IPS-20b (cell line): ENCODE results near the gene ROCK2.

Experiments
- H3K27ac ChIP-seq: one replicate; pipeline ENCODE4 v1.5.1; 2013; ENCODE audit warnings: low read length
- H3K27me3 ChIP-seq: 2 replicates; pipeline ENCODE4 v1.6.1; 2013; ENCODE audit warnings: mild to moderate bottlenecking, low read length, inconsistent platforms; ENCODE audit not compliant: insufficient read depth
- H3K36me3 ChIP-seq: 2 replicates; pipeline ENCODE4 v1.6.1; 2013; ENCODE audit warnings: low read depth, mild to moderate bottlenecking, inconsistent platforms, low read length, moderate library complexity; ENCODE audit not compliant: insufficient read depth
- H3K4me1 ChIP-seq: 2 replicates; pipeline ENCODE4 v1.6.1; 2013; ENCODE audit warnings: mild to moderate bottlenecking, control low read depth, inconsistent platforms, low read length, moderate library complexity; ENCODE audit not compliant: insufficient read depth
- H3K4me3 ChIP-seq: 2 replicates; pipeline ENCODE4 v1.5.1; 2013; ENCODE audit warnings: mild to moderate bottlenecking, low read length, inconsistent platforms
- H3K9ac ChIP-seq: 2 replicates; pipeline ENCODE4 v1.6.1; 2013; ENCODE audit warnings: low read depth, mild to moderate bottlenecking, inconsistent platforms, low read length, moderate library complexity
- H3K9me3 ChIP-seq: 2 replicates; pipeline ENCODE4 v1.6.1; 2013; ENCODE audit warnings: mild to moderate bottlenecking, low read depth, low read length, inconsistent platforms; ENCODE audit not compliant: insufficient read depth

Gene ROCK2

GRCh38 chr2:11154923-11155380 is 189.5 kb downstream of the ROCK2 start:
- Histone ChIP-seq H3K4me1 (peaks cover 5% of the 10 kb centered on the region), H3K27me3 (peaks cover 36% of the 10 kb centered on the region), H3K36me3 (no peaks in the 10 kb centered on the region), H3K9ac (peak overlapping the region; percentile 70), H3K9me3 (no peaks in the 10 kb centered on the region), H3K4me3 (peak overlapping the region; percentile 78), H3K27ac (no peak overlapping the region)

GRCh38 chr2:11154016-11154922 is 190.2 kb downstream of the ROCK2 start:
- Histone ChIP-seq H3K9ac (peak overlapping the region; percentile 70), H3K4me1 (peaks cover 5% of the 10 kb centered on the region), H3K36me3 (no peaks in the 10 kb centered on the region), H3K27me3 (peaks cover 36% of the 10 kb centered on the region), H3K27ac (no peak overlapping the region), H3K4me3 (peak overlapping the region; percentile 78), H3K9me3 (no peaks in the 10 kb centered on the region)

DNA sequence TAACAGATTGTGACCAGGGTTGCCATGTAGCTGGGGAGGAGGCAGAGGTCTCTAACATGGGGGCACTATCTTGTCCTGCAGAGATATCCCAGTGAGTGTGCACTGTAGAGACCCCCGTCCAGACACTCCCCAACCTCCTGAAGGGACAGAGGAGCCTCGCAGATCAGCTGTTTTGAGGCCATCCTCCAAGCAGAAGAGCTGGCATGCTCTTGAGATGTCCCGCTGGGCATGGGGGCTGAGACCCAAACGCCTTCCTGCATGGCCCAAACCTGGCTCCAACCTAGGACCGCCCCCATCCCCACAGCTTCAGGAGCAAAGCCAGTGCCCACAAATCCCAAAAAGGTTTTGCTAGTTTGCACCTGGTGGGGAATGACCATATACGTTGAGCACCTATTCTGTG is 191.8 kb downstream of the ROCK2 start:
- Histone ChIP-seq H3K9ac (no peak overlapping the region), H3K27me3 (peaks cover 36% of the 10 kb centered on the region), H3K4me3 (no peak overlapping the region), H3K4me1 (peaks cover 5% of the 10 kb centered on the region), H3K36me3 (no peaks in the 10 kb centered on the region), H3K9me3 (no peaks in the 10 kb centered on the region), H3K27ac (no peak overlapping the region)

DNA sequence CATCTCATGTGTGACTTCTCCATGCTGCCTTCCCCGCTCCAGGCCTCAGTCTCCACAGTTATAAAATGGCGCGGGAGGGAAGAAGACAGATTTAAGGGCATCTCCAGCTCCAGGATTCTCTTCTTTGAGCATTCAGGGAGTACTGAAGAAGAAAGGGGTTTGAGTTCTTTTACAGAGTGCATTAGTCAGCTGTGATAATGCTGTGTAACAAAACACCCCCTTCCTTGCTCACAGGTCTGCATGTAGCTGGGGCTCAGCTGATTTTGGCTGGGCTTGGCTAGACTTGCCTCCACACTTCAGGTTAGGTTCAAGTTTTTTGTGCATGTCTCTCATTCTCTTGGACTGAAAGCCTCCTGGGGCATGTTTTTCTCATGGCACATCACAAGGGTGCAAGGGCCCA is 197.2 kb downstream of the ROCK2 start:
- H3K27me3 ChIP-seq = no peaks in the 10 kb centered on the region
- no peak overlapping the region for H3K9ac ChIP-seq
- no peak overlapping the region for H3K27ac ChIP-seq
- no peak overlapping the region for H3K4me3 ChIP-seq
- H3K36me3 ChIP-seq = no peaks in the 10 kb centered on the region
- no peaks in the 10 kb centered on the region for H3K9me3 ChIP-seq
- no peaks in the 10 kb centered on the region for H3K4me1 ChIP-seq

DNA sequence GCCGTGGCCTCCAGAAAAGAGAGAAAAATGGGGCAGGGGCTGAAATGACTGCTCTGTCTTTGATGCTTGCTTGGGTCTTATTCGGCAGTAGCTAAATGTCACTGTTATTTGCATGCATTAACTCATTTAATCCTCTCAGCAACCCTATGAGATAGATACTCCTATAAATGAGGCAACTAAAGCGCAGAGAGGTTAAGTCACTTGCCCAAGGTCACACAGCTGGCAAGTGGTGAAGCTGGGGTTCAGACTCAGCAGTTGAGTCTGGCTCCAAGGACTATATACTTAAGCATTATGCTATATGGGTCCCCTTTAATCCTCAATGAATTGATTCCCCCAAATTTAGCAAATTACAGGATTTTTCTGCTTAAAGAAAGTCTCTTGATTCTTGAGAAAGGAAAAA is 198.4 kb downstream of the ROCK2 start:
- Histone ChIP-seq H3K27ac (no peak overlapping the region), H3K9me3 (no peaks in the 10 kb centered on the region), H3K9ac (no peak overlapping the region), H3K27me3 (no peaks in the 10 kb centered on the region), H3K36me3 (no peaks in the 10 kb centered on the region), H3K4me3 (no peak overlapping the region), H3K4me1 (no peaks in the 10 kb centered on the region)

DNA sequence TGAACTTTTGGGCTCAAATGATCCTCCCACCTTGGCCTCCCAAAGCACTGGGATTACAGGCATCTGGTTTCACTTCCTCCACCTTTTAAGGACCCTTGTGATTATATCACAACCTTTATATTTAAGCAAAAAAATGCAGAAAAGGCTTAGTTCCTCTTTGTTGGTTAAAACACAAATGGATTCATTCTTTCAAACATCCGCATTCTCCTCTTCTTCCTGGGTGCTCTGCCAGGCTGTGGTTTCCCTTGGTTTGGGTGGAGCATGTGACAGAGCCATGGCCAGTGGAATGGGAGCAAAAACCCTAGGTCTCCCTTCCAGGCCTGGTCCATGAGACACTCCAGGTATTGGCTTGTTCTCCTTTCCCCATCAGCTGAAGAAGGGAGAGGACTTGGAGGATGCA is 199.1 kb downstream of the ROCK2 start:
- no peaks in the 10 kb centered on the region for H3K4me1 ChIP-seq
- no peaks in the 10 kb centered on the region for H3K36me3 ChIP-seq
- H3K27ac ChIP-seq = no peak overlapping the region
- H3K9ac ChIP-seq = no peak overlapping the region
- no peaks in the 10 kb centered on the region for H3K9me3 ChIP-seq
- no peaks in the 10 kb centered on the region for H3K27me3 ChIP-seq
- no peak overlapping the region for H3K4me3 ChIP-seq

- Histone ChIP-seq H3K27ac (no peak overlapping the region), H3K4me3 (no peak overlapping the region)
These were observed 199.7 kb downstream of the ROCK2 start for GRCh38 chr2:11144738-11145079.

DNA sequence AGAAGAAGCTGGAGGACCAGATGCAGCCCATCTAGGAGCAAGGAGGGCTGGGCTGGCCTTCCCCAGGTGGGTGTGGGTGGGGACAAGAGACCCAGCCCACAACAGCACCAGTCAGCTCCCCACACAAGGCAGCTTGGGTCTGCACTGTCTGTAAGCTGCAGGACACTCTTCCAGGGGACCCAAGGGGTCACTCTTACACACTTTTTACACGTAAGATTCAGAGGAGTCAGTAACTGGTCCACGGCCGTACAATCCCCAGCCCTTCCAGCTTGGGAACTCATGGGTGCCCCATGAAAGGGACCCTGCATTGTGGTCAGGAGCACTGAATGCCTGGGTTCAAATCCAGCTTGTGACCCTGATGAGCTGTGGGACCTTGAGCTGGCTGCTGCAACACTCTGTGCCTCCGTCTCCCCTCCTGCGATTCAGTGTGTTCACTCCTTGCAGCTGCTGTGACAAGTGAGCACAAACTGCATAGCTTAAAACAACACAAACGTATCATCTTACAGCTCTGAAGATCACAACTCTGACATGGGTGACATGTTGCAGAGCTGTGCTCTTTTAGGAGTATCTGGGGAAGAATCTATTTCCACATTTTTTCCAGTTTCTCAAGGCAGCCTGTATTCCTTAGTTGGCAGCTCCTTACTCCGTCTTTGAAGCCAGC is 200.2 kb downstream of the ROCK2 start:
- no peaks in the 10 kb centered on the region for H3K27me3 ChIP-seq
- H3K9me3 ChIP-seq = no peaks in the 10 kb centered on the region
- no peak overlapping the region for H3K4me3 ChIP-seq
- no peak overlapping the region for H3K9ac ChIP-seq
- H3K4me1 ChIP-seq = no peaks in the 10 kb centered on the region
- H3K36me3 ChIP-seq = no peaks in the 10 kb centered on the region
- no peak overlapping the region for H3K27ac ChIP-seq

More at GRCh38 chr2:11144738-11145079, 199.7 kb downstream of the ROCK2 start:
- Histone ChIP-seq H3K9me3 (no peaks in the 10 kb centered on the region), H3K36me3 (no peaks in the 10 kb centered on the region), H3K4me1 (no peaks in the 10 kb centered on the region), H3K27me3 (no peaks in the 10 kb centered on the region), H3K9ac (no peak overlapping the region)

DNA sequence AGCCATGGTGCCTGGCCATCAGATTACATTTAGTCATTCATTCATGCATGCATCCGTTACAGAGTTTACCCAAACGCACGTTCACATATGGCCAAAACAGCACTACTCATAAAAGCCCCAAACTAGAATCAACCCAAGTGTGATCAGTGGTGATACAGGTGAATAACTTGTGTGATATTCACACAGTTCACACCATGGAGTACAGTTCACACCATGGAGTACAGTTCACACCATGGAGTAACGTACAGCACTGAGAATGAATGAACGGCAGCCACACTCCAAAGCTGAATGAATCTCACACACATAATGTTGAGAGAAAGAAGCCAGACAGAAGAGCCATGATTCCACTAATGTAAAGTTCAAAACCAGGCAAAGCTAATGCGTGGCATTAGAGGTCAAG is 201.4 kb downstream of the ROCK2 start:
- Histone ChIP-seq H3K36me3 (no peaks in the 10 kb centered on the region), H3K27me3 (no peaks in the 10 kb centered on the region), H3K4me3 (no peak overlapping the region), H3K27ac (no peak overlapping the region), H3K4me1 (no peaks in the 10 kb centered on the region), H3K9me3 (no peaks in the 10 kb centered on the region), H3K9ac (no peak overlapping the region)

- H3K27me3 ChIP-seq = no peaks in the 10 kb centered on the region
- H3K9ac ChIP-seq = no peak overlapping the region
These were observed 202.1 kb downstream of the ROCK2 start for GRCh38 chr2:11142330-11142729.

GRCh38 chr2:11141319-11141718 is 203.1 kb downstream of the ROCK2 start:
- H3K27ac ChIP-seq = no peak overlapping the region

More at GRCh38 chr2:11142330-11142729, 202.1 kb downstream of the ROCK2 start:
- Histone ChIP-seq H3K4me1 (no peaks in the 10 kb centered on the region), H3K4me3 (no peak overlapping the region), H3K9me3 (no peaks in the 10 kb centered on the region), H3K36me3 (no peaks in the 10 kb centered on the region), H3K27ac (no peak overlapping the region)

DNA sequence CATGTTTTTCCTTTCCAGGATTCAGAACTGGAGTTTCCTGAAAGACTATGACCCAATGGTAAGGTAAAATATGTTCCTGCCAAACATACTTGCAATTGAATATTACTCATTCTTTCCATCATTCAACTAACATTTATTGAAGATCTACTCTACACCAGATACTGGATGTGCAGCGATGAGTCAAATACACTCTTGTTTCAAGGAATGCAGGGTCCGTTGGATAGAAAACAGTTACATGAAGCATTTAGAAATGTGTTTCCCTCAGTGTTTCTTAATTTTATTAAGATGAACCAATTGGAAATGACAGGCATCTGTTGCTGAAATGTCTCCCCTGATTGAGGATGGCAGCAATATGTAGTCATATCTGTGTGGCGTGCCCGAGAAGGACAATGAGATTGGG is 203.9 kb downstream of the ROCK2 start:
- Histone ChIP-seq H3K9me3 (no peaks in the 10 kb centered on the region), H3K36me3 (no peaks in the 10 kb centered on the region), H3K27me3 (no peaks in the 10 kb centered on the region), H3K9ac (no peak overlapping the region), H3K27ac (no peak overlapping the region), H3K4me1 (no peaks in the 10 kb centered on the region), H3K4me3 (no peak overlapping the region)

More at GRCh38 chr2:11141319-11141718, 203.1 kb downstream of the ROCK2 start:
- Histone ChIP-seq H3K9ac (no peak overlapping the region), H3K4me1 (no peaks in the 10 kb centered on the region), H3K36me3 (no peaks in the 10 kb centered on the region), H3K9me3 (no peaks in the 10 kb centered on the region), H3K27me3 (no peaks in the 10 kb centered on the region), H3K4me3 (no peak overlapping the region)
